Measurements from ENCODE around the gene NEDD9.

NEDD9 gene

GRCh38 chr6:11226005-11226404 is 6.5 kb downstream of the NEDD9 start:
- CTCF ChIA-PET = interaction anchor here (1.1 to 2.0 kb wide), 2 partner anchors 9 to 270 kb away, joined by 4 to 6 read pairs; no protein-coding TSS in a partner anchor
- TF ChIP-seq CTCF (IDR thresholded peaks at IDR 0.05; ENCODE audit: insufficient read depth, low read length, missing control alignments) = no peak

GRCh38 chr6:11224966-11225463 is 7.5 kb downstream of the NEDD9 start:
- ChIA-PET CTCF (interaction anchor here (1.2 kb wide), 1 partner anchor 270 kb away, joined by 4 read pairs; no protein-coding TSS in a partner anchor), POLR2A (no interaction called here)
- no peak for TF ChIP-seq CTCF (IDR thresholded peaks at IDR 0.05; ENCODE audit: insufficient read depth, low read length, missing control alignments)
- no peak for DNase-seq (ENCODE audit: low read depth, low spot score)
- no peak overlapping the region for H3K4me3 ChIP-seq (ENCODE audit: low read depth, low read length)

More at GRCh38 chr6:11226005-11226404, 6.5 kb downstream of the NEDD9 start:
- no peak overlapping the region for H3K4me3 ChIP-seq (ENCODE audit: low read depth, low read length)
- no peak for DNase-seq (ENCODE audit: low read depth, low spot score)
- POLR2A ChIA-PET = no interaction called here

GRCh38 chr6:11224252-11224965 is 8.1 kb downstream of the NEDD9 start:
- ChIA-PET POLR2A (interaction anchor here (0.6 kb wide), 1 partner anchor 208 kb away, joined by 5 read pairs; no protein-coding TSS in a partner anchor), CTCF (interaction anchor here (0.8 to 1.5 kb wide), 5 partner anchors 9 to 273 kb away, joined by 3 to 4 read pairs (median 3); no protein-coding TSS in a partner anchor)
- no peak for DNase-seq (ENCODE audit: low read depth, low spot score)
- no peak overlapping the region for H3K4me3 ChIP-seq (ENCODE audit: low read depth, low read length)
- no peak for TF ChIP-seq CTCF (IDR thresholded peaks at IDR 0.05; ENCODE audit: insufficient read depth, low read length, missing control alignments)

- CTCF ChIA-PET = interaction anchor here (1.0 to 1.8 kb wide), 5 partner anchors 10 to 274 kb away, joined by 3 to 8 read pairs (median 4); partner anchors contain the start of gene NEDD9
Observed at GRCh38 chr6:11223286-11223864, 9.1 kb downstream of the NEDD9 start.

GRCh38 chr6:11222385-11223277 is 9.8 kb downstream of the NEDD9 start:
- ChIA-PET CTCF (interaction anchor here (1.0 to 1.8 kb wide), 4 partner anchors 10 to 273 kb away, joined by 4 to 8 read pairs (median 4); partner anchors contain the start of gene NEDD9), POLR2A (interaction anchor here (0.8 kb wide), 1 partner anchor 90 kb away, joined by 3 read pairs; no protein-coding TSS in a partner anchor)
- no peak for TF ChIP-seq CTCF (IDR thresholded peaks at IDR 0.05; ENCODE audit: insufficient read depth, low read length, missing control alignments)

More at GRCh38 chr6:11223286-11223864, 9.1 kb downstream of the NEDD9 start:
- no peak overlapping the region for H3K4me3 ChIP-seq (ENCODE audit: low read depth, low read length)
- no peak for DNase-seq (ENCODE audit: low read depth, low spot score)
- POLR2A ChIA-PET = no interaction called here
- no peak for TF ChIP-seq CTCF (IDR thresholded peaks at IDR 0.05; ENCODE audit: insufficient read depth, low read length, missing control alignments)

More at GRCh38 chr6:11222385-11223277, 9.8 kb downstream of the NEDD9 start:
- no peak for DNase-seq (ENCODE audit: low read depth, low spot score)
- no peak overlapping the region for H3K4me3 ChIP-seq (ENCODE audit: low read depth, low read length)

Measured in AG04449 (cell line).